Measurements from ENCODE around the gene PRKN. TPM values are rescaled to one million over a fixed set of nuclear protein-coding genes. Genes with fewer than 3 reads are reported as not detected.
A peak's percentile ranks its signal among the peaks of the same experiment; 100 is the strongest.

Gene PRKN
- total RNA-seq, 1 donor from 2014 or later = 7.0 TPM

DNA sequence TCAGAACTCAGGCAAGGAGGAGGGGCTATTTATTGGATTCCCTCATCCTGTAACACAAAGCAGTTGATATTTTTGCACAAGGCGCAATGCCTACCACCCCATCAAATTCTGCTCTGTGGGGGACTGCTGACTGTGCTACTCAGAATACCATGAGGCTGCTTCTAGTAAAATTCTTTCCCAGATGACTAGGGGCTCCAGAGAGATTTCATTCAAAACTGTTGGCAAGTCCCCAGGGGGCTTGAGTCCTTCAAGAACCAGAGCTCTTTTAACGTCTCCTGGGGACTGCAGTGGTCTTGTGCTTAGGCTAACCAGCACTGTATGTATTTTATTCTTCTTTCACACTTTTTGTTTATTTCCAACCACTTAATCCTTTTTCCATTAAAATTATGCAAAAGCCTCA is 1087.8 kb downstream of the PRKN start:
- peaks cover 2% of the 10 kb centered on the region for H3K9me3 Mint-ChIP-seq (ENCODE audit: unreplicated experiment)
- H3K36me3 Mint-ChIP-seq (ENCODE audit: unreplicated experiment) = no peaks in the 10 kb centered on the region
- H3K27me3 Mint-ChIP-seq (ENCODE audit: unreplicated experiment) = peaks cover 2% of the 10 kb centered on the region
- H3K4me3 Mint-ChIP-seq (ENCODE audit: unreplicated experiment) = peak overlapping the region; percentile 10
- TF ChIP-seq, protein P1, sequence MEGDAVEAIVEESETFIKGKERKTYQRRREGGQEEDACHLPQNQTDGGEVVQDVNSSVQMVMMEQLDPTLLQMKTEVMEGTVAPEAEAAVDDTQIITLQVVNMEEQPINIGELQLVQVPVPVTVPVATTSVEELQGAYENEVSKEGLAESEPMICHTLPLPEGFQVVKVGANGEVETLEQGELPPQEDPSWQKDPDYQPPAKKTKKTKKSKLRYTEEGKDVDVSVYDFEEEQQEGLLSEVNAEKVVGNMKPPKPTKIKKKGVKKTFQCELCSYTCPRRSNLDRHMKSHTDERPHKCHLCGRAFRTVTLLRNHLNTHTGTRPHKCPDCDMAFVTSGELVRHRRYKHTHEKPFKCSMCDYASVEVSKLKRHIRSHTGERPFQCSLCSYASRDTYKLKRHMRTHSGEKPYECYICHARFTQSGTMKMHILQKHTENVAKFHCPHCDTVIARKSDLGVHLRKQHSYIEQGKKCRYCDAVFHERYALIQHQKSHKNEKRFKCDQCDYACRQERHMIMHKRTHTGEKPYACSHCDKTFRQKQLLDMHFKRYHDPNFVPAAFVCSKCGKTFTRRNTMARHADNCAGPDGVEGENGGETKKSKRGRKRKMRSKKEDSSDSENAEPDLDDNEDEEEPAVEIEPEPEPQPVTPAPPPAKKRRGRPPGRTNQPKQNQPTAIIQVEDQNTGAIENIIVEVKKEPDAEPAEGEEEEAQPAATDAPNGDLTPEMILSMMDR (IDR thresholded peaks at IDR 0.05; ENCODE audit: partially characterized antibody, unreplicated experiment) = no peak
- peaks cover 27% of the 10 kb centered on the region for H3K4me1 Mint-ChIP-seq (ENCODE audit: low read depth, unreplicated experiment)
- no peak for DNase-seq
- peak overlapping the region; percentile 6 for H3K27ac Mint-ChIP-seq (ENCODE audit: unreplicated experiment)

DNA sequence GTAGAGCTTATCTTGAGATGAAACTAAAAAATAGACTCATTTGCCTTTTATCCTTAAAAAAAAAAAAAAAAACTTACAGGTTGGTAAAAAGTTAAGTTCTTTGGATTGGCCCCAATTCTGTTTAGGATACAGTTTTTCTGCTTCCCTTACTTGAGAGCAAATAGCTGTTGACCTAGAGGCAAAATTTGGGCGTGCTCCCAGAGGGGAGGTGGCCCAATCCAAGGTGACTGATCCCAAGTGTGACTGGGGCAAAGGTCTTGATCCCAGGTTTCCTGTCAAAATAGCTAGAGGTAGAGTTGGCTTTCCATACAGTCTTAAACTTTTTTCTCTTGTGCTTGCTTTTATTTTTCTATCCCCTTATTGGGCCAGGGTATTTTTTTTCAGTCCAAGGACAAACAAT is 1089.9 kb downstream of the PRKN start:
- Mint-ChIP-seq H3K27ac (ENCODE audit: unreplicated experiment) (no peak overlapping the region), H3K4me3 (ENCODE audit: unreplicated experiment) (no peak overlapping the region), H3K9me3 (ENCODE audit: unreplicated experiment) (peaks cover 2% of the 10 kb centered on the region), H3K27me3 (ENCODE audit: unreplicated experiment) (peaks cover 2% of the 10 kb centered on the region), H3K36me3 (ENCODE audit: unreplicated experiment) (no peaks in the 10 kb centered on the region), H3K4me1 (ENCODE audit: low read depth, unreplicated experiment) (peaks cover 27% of the 10 kb centered on the region)
- DNase-seq = no peak
- TF ChIP-seq, protein P1 (IDR thresholded peaks at IDR 0.05; ENCODE audit: partially characterized antibody, unreplicated experiment) = no peak

DNA sequence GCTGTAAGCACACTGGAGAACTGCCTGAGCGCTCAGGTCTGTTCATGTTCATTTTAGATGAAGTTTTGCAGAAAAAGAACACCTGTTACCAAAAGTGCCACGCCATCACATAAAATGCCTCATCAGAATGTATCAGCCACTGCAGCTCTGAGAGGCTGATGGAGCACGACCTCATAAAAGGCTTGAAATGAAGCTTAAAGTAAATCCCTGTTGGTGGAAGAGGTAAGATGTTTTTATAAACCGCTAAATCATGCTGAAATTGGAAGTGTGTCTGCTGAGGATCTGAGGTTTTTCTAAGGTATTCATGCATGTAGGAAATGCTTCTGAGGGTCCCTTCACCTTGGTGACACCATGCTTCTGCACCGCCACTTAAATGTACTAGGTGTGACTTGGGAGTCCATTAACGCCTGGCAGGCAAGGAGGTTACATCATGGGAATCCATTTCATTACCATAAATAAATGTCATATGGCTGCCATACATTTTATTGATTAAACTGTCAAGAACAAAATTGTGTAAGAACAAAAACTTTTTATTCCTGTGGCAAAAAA is 1090.6 kb downstream of the PRKN start:
- H3K4me1 Mint-ChIP-seq (ENCODE audit: low read depth, unreplicated experiment) = peaks cover 27% of the 10 kb centered on the region
- no peaks in the 10 kb centered on the region for H3K36me3 Mint-ChIP-seq (ENCODE audit: unreplicated experiment)
- TF ChIP-seq, protein P1 (IDR thresholded peaks at IDR 0.05; ENCODE audit: partially characterized antibody, unreplicated experiment) = no peak
- no peak overlapping the region for H3K4me3 Mint-ChIP-seq (ENCODE audit: unreplicated experiment)
- H3K27me3 Mint-ChIP-seq (ENCODE audit: unreplicated experiment) = peaks cover 2% of the 10 kb centered on the region
- peaks cover 2% of the 10 kb centered on the region for H3K9me3 Mint-ChIP-seq (ENCODE audit: unreplicated experiment)
- no peak overlapping the region for H3K27ac Mint-ChIP-seq (ENCODE audit: unreplicated experiment)
- no peak for DNase-seq

DNA sequence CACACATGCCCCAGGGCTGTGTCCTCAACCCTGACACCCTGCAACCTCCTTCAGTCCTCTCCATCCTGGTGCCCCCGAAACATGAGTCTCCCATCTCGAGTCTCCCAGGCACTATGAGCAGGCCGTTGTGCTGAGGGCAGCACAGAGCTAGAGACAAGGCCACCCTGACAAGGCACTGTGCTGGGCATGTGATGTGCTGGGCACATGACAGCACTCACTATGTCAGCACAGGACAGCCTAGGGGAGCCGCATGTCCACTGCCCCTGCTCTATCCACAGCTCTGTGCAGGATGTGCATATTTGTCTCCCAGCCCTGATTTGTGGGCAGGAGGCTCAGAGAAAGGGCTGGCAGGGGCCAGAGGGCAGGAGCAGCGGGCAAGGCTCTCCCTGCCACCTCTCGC is 1091.6 kb downstream of the PRKN start:
- no peak overlapping the region for H3K27ac Mint-ChIP-seq (ENCODE audit: unreplicated experiment)
- TF ChIP-seq, protein P1 (IDR thresholded peaks at IDR 0.05; ENCODE audit: partially characterized antibody, unreplicated experiment) = no peak
- H3K27me3 Mint-ChIP-seq (ENCODE audit: unreplicated experiment) = peaks cover 2% of the 10 kb centered on the region
- H3K4me3 Mint-ChIP-seq (ENCODE audit: unreplicated experiment) = no peak overlapping the region
- H3K9me3 Mint-ChIP-seq (ENCODE audit: unreplicated experiment) = peaks cover 2% of the 10 kb centered on the region
- no peaks in the 10 kb centered on the region for H3K36me3 Mint-ChIP-seq (ENCODE audit: unreplicated experiment)
- DNase-seq = no peak
- peaks cover 20% of the 10 kb centered on the region for H3K4me1 Mint-ChIP-seq (ENCODE audit: low read depth, unreplicated experiment)

DNA sequence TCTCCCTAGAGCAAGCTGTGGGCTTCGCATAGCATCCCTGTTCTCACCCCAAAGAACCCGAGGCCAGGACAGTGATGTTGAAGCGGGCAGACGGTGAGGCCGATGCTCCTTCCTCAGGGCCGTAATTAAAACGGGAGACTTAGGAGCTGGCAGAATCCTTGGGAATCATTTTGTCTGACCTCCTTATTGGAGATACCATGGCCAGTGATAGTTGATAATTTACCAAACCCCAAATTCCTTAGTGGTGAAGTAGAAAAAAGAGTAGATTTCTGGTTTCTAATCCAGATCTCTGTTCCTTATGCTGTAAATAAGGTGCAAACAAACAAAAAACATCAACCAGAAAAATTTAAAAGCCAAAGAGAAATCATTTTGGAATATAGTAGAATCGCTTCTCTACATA is 1092.7 kb downstream of the PRKN start:
- DNase-seq = no peak
- H3K9me3 Mint-ChIP-seq (ENCODE audit: unreplicated experiment) = peaks cover under 1% of the 10 kb centered on the region
- H3K27ac Mint-ChIP-seq (ENCODE audit: unreplicated experiment) = no peak overlapping the region
- TF ChIP-seq, protein P1 (IDR thresholded peaks at IDR 0.05; ENCODE audit: partially characterized antibody, unreplicated experiment) = no peak
- H3K27me3 Mint-ChIP-seq (ENCODE audit: unreplicated experiment) = peaks cover 2% of the 10 kb centered on the region
- H3K36me3 Mint-ChIP-seq (ENCODE audit: unreplicated experiment) = no peaks in the 10 kb centered on the region
- no peak overlapping the region for H3K4me3 Mint-ChIP-seq (ENCODE audit: unreplicated experiment)
- peaks cover 13% of the 10 kb centered on the region for H3K4me1 Mint-ChIP-seq (ENCODE audit: low read depth, unreplicated experiment)
